Subcutaneous adipose tissue (tissue), 4 donors: Measurements from ENCODE around the gene OXCT1. TPM values are rescaled to one million over a fixed set of nuclear protein-coding genes. Genes with fewer than 3 reads are reported as not detected.

Experiments used
- total RNA-seq, 4 donors: library from RNA; depleted of rRNA; stranded (reverse); fragments of >200 nt; gene quantifications; one replicate each; pipeline ENCODE4 v1.1.0, GENCODE V29; 2016
- TF ChIP-seq, protein P1 (sequence below): fragments of 450-650 bp; IDR thresholded peaks from one replicate; pipeline ENCODE4 v1.5.1; 2016; ENCODE audit warnings: low read depth, mild to moderate bottlenecking, control low read depth, antibody characterized with exemption, moderate library complexity

OXCT1 gene
- total RNA-seq, 4 donors from 2014 or later, result 38.9 to 74.6 (median 57.1) TPM

DNA sequence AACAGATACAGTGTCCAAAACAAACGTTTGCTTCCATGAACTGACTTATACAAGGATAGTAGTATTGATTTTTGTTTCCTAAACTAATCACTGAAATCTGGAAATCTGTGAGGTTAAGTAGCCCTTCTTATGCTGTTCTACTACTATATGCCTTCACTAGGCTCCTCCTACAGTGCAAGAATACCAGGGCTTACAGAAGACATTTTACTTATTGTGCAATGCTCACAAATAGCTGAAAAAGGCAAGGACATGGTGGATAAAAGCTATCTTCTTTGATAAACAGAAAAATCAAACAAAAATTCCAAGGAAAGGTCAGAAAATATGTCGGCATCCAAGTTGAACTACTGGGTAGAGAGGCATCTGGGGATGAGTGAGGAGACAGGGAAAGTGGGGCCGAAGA, 61.9 kb downstream of the OXCT1 start:
- TF ChIP-seq, protein P1, sequence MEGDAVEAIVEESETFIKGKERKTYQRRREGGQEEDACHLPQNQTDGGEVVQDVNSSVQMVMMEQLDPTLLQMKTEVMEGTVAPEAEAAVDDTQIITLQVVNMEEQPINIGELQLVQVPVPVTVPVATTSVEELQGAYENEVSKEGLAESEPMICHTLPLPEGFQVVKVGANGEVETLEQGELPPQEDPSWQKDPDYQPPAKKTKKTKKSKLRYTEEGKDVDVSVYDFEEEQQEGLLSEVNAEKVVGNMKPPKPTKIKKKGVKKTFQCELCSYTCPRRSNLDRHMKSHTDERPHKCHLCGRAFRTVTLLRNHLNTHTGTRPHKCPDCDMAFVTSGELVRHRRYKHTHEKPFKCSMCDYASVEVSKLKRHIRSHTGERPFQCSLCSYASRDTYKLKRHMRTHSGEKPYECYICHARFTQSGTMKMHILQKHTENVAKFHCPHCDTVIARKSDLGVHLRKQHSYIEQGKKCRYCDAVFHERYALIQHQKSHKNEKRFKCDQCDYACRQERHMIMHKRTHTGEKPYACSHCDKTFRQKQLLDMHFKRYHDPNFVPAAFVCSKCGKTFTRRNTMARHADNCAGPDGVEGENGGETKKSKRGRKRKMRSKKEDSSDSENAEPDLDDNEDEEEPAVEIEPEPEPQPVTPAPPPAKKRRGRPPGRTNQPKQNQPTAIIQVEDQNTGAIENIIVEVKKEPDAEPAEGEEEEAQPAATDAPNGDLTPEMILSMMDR, result no peak

DNA sequence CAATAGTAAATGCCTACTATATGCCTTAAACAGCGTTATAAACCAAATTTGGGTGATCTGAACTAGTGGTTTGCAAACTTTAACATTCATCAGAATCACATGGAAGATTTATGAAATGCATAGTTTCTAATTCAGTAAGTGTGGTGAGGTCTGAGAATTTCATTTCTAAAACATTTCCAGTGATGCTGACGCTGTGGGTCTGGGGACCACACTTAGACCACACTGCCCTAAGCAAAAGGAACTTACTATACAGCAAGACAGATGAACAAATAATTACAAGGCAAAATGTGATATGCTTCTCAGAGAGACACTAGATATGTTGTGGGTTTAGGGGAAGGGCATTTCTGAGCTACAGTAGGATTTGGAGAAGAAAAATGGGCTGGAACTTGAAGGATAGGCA, 72.6 kb downstream of the OXCT1 start:
- TF ChIP-seq, protein P1, result no peak

DNA sequence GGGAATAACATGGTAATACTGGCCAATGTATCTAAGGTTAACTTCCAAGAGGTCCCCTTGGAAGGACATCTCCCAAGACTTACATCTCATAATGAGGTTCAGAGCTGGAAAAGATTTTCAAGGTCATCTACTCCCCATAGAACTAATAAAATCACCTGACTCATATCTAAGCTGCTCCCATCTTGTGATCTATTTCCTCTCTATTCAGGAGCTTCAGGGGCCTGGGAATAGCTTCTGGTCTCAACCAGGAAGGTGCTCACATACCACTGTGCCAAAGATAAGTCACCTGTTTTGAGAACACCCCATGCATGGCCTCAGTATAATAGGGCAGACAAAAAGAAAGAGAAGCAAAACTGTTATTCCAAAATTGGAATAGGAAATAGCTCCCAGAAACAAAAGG, 74.2 kb downstream of the OXCT1 start:
- TF ChIP-seq, protein P1, result no peak

DNA sequence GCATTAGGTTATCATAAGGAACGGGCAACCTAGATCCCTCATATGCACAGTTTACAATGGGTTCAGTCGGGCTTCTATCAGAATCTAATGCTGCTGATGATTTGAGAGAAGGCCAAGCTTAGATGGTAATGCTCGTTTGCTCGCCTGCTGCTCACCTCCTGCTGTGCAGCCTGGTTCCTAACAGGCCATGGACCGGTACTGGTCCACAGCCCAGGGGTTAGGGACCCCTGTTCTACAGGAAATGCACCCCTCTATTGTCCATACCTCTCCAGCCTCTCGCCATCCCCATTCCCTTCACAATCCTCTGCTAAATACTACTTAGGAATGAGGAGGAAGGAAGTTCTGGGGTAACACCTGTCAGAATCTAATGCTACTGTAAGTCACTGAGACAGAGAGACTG, 75.1 kb downstream of the OXCT1 start:
- TF ChIP-seq, protein P1, result no peak

DNA sequence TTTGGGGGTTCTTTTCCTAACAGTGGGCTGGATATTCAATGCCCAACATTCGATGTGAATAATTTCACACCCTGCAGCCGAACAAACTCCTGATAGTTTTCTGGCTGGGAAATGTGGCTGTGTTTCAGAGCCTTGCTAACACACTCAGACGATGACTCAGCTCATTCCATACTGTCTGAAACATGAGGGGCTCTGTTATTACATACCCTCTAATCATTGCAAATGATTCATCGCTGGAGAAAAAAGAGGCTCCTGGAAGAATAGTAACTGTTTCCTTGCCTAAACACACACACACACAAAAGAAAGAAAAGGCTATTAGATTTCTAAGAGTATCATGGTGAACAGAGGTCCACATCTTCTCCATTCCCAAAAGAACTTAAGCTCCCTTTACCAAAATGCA, 75.8 kb downstream of the OXCT1 start:
- TF ChIP-seq, protein P1, result no peak

DNA sequence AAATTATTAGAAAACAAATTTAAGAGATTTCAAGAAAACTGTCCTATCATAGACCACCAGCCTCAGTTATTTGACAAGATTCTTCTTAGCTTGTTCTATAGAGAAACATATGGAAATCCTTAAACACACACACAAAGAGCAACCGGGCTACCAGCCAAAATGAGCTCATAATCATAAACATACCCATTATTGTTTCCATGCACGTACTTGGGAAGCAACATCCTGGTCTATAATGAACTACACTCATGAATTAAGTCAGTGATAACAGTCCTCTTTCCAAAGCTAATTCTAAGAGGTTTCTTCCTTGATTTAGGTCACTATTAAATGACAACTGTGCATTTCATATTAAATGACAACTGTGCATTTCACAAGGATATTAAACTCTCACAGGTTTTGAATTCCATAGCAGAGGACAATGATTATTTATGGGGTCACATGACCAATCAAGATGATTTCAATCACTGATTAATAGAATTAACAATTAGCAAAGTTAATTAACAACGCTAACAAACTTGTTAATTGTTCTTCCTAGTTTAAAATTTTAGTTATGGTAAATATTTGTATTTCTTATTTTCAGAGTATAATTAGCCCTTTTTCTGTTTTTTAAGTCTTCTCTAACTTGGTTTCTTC, 77.0 kb downstream of the OXCT1 start:
- TF ChIP-seq, protein P1, result no peak

DNA sequence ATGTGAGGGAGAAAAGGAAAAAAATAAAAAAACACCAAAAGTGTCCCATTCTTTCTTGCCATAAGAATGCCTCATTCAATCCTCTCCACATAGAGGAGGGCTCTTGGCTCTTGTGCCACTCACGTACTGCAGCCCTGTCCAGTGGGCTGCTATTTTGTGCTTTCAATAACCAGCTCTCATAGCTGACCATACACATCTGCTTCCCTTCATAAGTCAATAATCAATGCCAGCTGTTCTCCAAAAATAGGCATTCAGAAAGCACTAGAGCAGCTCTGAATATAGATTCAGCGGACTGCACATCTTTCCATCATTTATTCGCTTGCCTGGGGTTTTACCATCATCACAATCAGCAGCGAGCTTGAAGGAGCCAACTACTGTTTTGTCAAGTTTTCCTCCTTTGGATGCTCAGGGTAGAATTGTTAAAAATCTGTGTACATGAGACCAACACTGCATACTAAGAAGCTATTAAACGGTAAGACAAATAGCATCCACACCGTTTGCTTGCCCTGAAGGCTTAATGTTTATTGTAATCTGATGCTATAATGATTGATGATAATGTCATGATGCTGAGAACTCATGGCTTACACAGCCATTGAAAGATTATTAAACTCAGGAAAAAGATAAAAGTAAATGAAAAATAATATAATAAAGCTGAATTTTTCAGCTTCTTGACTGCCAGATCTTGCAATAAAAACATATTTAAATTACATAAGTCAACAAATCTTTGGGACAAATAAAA, 80.0 kb downstream of the OXCT1 start:
- TF ChIP-seq, protein P1, result no peak
